ENCODE data around the gene HHLA2. TPM values are rescaled to one million over a fixed set of nuclear protein-coding genes. Genes with fewer than 3 reads are reported as not detected.

Gene HHLA2
- total and polyA plus RNA-seq, 2 of the 8 experiments (the other 6 are each of a cell fraction or from before 2014, with no cell fraction given): not detected

GRCh38 chr3:108408883-108409799 is 112.8 kb downstream of the HHLA2 start:
- Histone ChIP-seq H4K91ac (replicated peaks; ENCODE audit: insufficient read length, low read length) (no peak overlapping the region), H3K79me2 (ENCODE audit: control insufficient read depth in 1 of 2, insufficient read depth in 2 of 2, low read length in 2 of 2) (no peaks in the 10 kb centered on the region), H3K9me3 (ENCODE audit: insufficient read depth in 2 of 2, low read depth in 1 of 2, low read length in 1 of 2) (peaks cover 0 to 2% of the 10 kb centered on the region in 2 experiments; a peak in 1 of 4 replicates), H2BK120ac (replicated peaks; ENCODE audit: low read depth, low read length) (no peak overlapping the region), H2BK20ac (ENCODE audit: low read length) (no peak overlapping the region), H4K8ac (ENCODE audit: extremely low read depth, insufficient read depth, low read length) (no peak overlapping the region), H3K27me3 (replicated peaks in 1 of 4; ENCODE audit: control insufficient read depth in 3 of 4, extremely low read depth in 1 of 4, insufficient read depth in 3 of 4, low read length in 3 of 4) (no peaks in the 10 kb centered on the region), H4K20me1 (replicated peaks in 1 of 2; ENCODE audit: control insufficient read depth in 1 of 2, insufficient read depth in 2 of 2, low read length in 2 of 2) (no peaks in the 10 kb centered on the region), H3K18ac (ENCODE audit: extremely low read depth, low read length) (no peak overlapping the region), H3K4me2 (ENCODE audit: insufficient read depth in 1 of 2, low read depth in 2 of 2, low read length in 2 of 2) (no peak overlapping the region), H3K4me1 (replicated peaks in 1 of 4; ENCODE audit: control insufficient read depth in 3 of 4, insufficient read depth in 4 of 4, low read length in 3 of 4) (peaks cover 0 to 1% (median 0%) of the 10 kb centered on the region in 4 experiments; a peak in 1 of 7 replicates), H2AK5ac (ENCODE audit: low read depth, low read length) (no peak overlapping the region), H3K4ac (replicated peaks; ENCODE audit: insufficient read length, low read depth, low read length) (no peak overlapping the region), H2BK5ac (ENCODE audit: low read depth, low read length) (no peak overlapping the region), H3K23me2 (ENCODE audit: low read depth, low read length) (no peaks in the 10 kb centered on the region), H2AFZ (ENCODE audit: low read length) (no peak overlapping the region), H2BK15ac (ENCODE audit: low read length) (no peak overlapping the region), H3K9ac (replicated peaks in 1 of 4; ENCODE audit: extremely low read depth in 1 of 4, low read depth in 3 of 4, low read length in 3 of 4) (no peak overlapping the region), H3K36me3 (ENCODE audit: control insufficient read depth in 2 of 4, insufficient read depth in 4 of 4, low read length in 3 of 4) (no peaks in the 10 kb centered on the region), H3K14ac (ENCODE audit: insufficient read length) (no peak overlapping the region), H3K23ac (ENCODE audit: insufficient read length) (no peak overlapping the region), H4K5ac (ENCODE audit: insufficient read length, low read depth, low read length) (no peak overlapping the region), H3K4me3 (ENCODE audit: extremely low read depth in 1 of 4, insufficient read depth in 2 of 4, low read depth in 3 of 4, low read length in 4 of 4) (no peak overlapping the region), H2BK12ac (ENCODE audit: low read depth, low read length) (no peak overlapping the region), H3K27ac (ENCODE audit: low read depth, low read length) (no peak overlapping the region), H3K79me1 (ENCODE audit: low read depth, low read length) (no peaks in the 10 kb centered on the region), H3K56ac (replicated peaks; ENCODE audit: insufficient read length, low read depth, low read length) (no peak overlapping the region)
- no peak for DNase-seq (ENCODE audit: low read depth in 1 of 2, low spot score in 2 of 2)
- ChIA-PET CTCF (ENCODE audit: partially characterized antibody) (interaction anchor here (0.7 to 1.2 kb wide), 7 partner anchors 13 to 470 kb away, joined by 3 to 4 read pairs (median 3); no protein-coding TSS in a partner anchor), POLR2A (ENCODE audit: partially characterized antibody) (no interaction called here)
- FAIRE-seq: no peak
- 90% methylated on average over 7 of the region's 7 CpGs; no CpG with 5 or more reads in 1 of the 2 experiments for WGBS, 2 experiments (ENCODE audit: extremely low coverage in 1 of 2, insufficient coverage in 1 of 2, insufficient read length in 1 of 2, insufficient replicate concordance in 2 of 2, low coverage in 1 of 2, low lambda C conversion rate in 2 of 2, missing lambda C conversion rate in 1 of 2)
- TF ChIP-seq ATF2 (IDR thresholded peaks at IDR 0.05; ENCODE audit: low read length) (no peak), RAD21 (IDR thresholded peaks at IDR 0.05 in 1 of 2, conservative IDR thresholded peaks at IDR 0.05 in 1 of 2; ENCODE audit: low read depth in 2 of 2, low read length in 2 of 2) (no peak), YY1 (IDR thresholded peaks at IDR 0.05; ENCODE audit: low read depth, low read length) (no peak), SIX5 (IDR thresholded peaks at IDR 0.05; ENCODE audit: low read depth, low read length) (no peak), GABPA (IDR thresholded peaks at IDR 0.05; ENCODE audit: borderline replicate concordance, insufficient read depth, low read length) (no peak), BCL11A (IDR thresholded peaks at IDR 0.05; ENCODE audit: low read depth in 2 of 2, low read length in 2 of 2) (no peak), POLR2A (IDR thresholded peaks at IDR 0.05; ENCODE audit: control extremely low read depth in 1 of 2, low read depth in 2 of 2, low read length in 2 of 2) (no peak), SP2 (IDR thresholded peaks at IDR 0.05; ENCODE audit: low read length) (no peak), FOSL1 (IDR thresholded peaks at IDR 0.05; ENCODE audit: insufficient read depth, low read depth, low read length) (no peak), EP300 (IDR thresholded peaks at IDR 0.05; ENCODE audit: borderline replicate concordance in 1 of 2, low read depth in 2 of 2, low read length in 2 of 2) (no peak)
